ENCODE measurements around the gene EML1. TPM values are rescaled to one million over a fixed set of nuclear protein-coding genes. Genes with fewer than 3 reads are reported as not detected.

Gene EML1
- total RNA-seq, 1 experiment from 2014 or later = 16.1 TPM

DNA sequence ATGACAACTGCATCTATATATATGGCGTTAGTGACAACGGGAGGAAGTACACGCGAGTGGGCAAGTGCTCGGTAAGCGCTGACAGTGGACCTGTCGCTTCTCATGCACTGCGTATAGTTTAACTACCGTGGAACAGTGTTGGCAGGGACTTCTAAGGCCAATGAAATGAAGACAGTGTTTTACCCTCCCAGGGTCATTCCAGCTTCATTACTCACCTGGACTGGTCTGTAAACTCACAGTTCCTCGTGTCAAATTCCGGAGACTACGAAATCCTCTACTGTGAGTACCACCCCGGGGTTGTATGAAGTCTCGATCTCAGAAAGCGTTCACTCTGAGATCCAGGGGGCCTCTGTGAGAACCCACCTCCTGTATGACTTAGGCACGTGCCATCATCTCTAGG, 142.8 kb downstream of the EML1 start:
- Mint-ChIP-seq H3K4me1 (peaks cover 11% of the 10 kb centered on the region), H3K4me3 (no peak overlapping the region), H3K27me3 (ENCODE audit: low read depth) (no peaks in the 10 kb centered on the region), H3K9me3 (no peaks in the 10 kb centered on the region), H3K36me3 (no peaks in the 10 kb centered on the region), H3K27ac (no peak overlapping the region)
- ChIA-PET POLR2A (interaction anchor here (0.7 kb wide), 1 partner anchor 36 kb away, joined by 7 read pairs; no protein-coding TSS in a partner anchor), CTCF (interaction anchor here (1.4 kb wide), 1 partner anchor 11 kb away, joined by 9 read pairs; no protein-coding TSS in a partner anchor)
- DNase-seq (ENCODE audit: low spot score) (no peak), ATAC-seq (no peak)
- TF ChIP-seq NR1H2 (CRISPR knock-in tag; IDR thresholded peaks at IDR 0.05) (no peak), ZSCAN18 (CRISPR knock-in tag; IDR thresholded peaks at IDR 0.05) (no peak), ZNF512 (CRISPR knock-in tag; IDR thresholded peaks at IDR 0.05; ENCODE audit: borderline replicate concordance) (no peak), RORB (CRISPR knock-in tag; IDR thresholded peaks at IDR 0.05) (no peak)
- TF ChIP-seq, protein P1, sequence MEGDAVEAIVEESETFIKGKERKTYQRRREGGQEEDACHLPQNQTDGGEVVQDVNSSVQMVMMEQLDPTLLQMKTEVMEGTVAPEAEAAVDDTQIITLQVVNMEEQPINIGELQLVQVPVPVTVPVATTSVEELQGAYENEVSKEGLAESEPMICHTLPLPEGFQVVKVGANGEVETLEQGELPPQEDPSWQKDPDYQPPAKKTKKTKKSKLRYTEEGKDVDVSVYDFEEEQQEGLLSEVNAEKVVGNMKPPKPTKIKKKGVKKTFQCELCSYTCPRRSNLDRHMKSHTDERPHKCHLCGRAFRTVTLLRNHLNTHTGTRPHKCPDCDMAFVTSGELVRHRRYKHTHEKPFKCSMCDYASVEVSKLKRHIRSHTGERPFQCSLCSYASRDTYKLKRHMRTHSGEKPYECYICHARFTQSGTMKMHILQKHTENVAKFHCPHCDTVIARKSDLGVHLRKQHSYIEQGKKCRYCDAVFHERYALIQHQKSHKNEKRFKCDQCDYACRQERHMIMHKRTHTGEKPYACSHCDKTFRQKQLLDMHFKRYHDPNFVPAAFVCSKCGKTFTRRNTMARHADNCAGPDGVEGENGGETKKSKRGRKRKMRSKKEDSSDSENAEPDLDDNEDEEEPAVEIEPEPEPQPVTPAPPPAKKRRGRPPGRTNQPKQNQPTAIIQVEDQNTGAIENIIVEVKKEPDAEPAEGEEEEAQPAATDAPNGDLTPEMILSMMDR (IDR thresholded peaks at IDR 0.05) = no peak
- TF ChIP-seq, protein P2, sequence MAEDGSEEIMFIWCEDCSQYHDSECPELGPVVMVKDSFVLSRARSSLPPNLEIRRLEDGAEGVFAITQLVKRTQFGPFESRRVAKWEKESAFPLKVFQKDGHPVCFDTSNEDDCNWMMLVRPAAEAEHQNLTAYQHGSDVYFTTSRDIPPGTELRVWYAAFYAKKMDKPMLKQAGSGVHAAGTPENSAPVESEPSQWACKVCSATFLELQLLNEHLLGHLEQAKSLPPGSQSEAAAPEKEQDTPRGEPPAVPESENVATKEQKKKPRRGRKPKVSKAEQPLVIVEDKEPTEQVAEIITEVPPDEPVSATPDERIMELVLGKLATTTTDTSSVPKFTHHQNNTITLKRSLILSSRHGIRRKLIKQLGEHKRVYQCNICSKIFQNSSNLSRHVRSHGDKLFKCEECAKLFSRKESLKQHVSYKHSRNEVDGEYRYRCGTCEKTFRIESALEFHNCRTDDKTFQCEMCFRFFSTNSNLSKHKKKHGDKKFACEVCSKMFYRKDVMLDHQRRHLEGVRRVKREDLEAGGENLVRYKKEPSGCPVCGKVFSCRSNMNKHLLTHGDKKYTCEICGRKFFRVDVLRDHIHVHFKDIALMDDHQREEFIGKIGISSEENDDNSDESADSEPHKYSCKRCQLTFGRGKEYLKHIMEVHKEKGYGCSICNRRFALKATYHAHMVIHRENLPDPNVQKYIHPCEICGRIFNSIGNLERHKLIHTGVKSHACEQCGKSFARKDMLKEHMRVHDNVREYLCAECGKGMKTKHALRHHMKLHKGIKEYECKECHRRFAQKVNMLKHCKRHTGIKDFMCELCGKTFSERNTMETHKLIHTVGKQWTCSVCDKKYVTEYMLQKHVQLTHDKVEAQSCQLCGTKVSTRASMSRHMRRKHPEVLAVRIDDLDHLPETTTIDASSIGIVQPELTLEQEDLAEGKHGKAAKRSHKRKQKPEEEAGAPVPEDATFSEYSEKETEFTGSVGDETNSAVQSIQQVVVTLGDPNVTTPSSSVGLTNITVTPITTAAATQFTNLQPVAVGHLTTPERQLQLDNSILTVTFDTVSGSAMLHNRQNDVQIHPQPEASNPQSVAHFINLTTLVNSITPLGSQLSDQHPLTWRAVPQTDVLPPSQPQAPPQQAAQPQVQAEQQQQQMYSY (CRISPR knock-in tag; IDR thresholded peaks at IDR 0.05) = no peak

GRCh38 chr14:99936738-99937474, 143.7 kb downstream of the EML1 start:
- peak; percentile 37 for ATAC-seq
- no peaks in the 10 kb centered on the region for H3K9me3 Mint-ChIP-seq
- H3K36me3 Mint-ChIP-seq = no peaks in the 10 kb centered on the region
- peaks cover 11% of the 10 kb centered on the region for H3K4me1 Mint-ChIP-seq
- no peak for DNase-seq (ENCODE audit: low spot score)
- H3K27ac Mint-ChIP-seq = peak overlapping the region; percentile 65; the same call in 1 of the 2 replicates
- no peak overlapping the region for H3K4me3 Mint-ChIP-seq
- POLR2A ChIA-PET = no interaction called here
- no peaks in the 10 kb centered on the region for H3K27me3 Mint-ChIP-seq (ENCODE audit: low read depth)
- CTCF ChIA-PET = interaction anchor here (0.6 to 1.4 kb wide), 5 partner anchors 10 to 179 kb away, joined by 3 to 9 read pairs (median 3); no protein-coding TSS in a partner anchor
- TF ChIP-seq, protein P3, sequence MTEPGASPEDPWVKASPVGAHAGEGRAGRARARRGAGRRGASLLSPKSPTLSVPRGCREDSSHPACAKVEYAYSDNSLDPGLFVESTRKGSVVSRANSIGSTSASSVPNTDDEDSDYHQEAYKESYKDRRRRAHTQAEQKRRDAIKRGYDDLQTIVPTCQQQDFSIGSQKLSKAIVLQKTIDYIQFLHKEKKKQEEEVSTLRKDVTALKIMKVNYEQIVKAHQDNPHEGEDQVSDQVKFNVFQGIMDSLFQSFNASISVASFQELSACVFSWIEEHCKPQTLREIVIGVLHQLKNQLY (CRISPR knock-in tag; IDR thresholded peaks at IDR 0.05) = no peak
- TF ChIP-seq, protein P4, sequence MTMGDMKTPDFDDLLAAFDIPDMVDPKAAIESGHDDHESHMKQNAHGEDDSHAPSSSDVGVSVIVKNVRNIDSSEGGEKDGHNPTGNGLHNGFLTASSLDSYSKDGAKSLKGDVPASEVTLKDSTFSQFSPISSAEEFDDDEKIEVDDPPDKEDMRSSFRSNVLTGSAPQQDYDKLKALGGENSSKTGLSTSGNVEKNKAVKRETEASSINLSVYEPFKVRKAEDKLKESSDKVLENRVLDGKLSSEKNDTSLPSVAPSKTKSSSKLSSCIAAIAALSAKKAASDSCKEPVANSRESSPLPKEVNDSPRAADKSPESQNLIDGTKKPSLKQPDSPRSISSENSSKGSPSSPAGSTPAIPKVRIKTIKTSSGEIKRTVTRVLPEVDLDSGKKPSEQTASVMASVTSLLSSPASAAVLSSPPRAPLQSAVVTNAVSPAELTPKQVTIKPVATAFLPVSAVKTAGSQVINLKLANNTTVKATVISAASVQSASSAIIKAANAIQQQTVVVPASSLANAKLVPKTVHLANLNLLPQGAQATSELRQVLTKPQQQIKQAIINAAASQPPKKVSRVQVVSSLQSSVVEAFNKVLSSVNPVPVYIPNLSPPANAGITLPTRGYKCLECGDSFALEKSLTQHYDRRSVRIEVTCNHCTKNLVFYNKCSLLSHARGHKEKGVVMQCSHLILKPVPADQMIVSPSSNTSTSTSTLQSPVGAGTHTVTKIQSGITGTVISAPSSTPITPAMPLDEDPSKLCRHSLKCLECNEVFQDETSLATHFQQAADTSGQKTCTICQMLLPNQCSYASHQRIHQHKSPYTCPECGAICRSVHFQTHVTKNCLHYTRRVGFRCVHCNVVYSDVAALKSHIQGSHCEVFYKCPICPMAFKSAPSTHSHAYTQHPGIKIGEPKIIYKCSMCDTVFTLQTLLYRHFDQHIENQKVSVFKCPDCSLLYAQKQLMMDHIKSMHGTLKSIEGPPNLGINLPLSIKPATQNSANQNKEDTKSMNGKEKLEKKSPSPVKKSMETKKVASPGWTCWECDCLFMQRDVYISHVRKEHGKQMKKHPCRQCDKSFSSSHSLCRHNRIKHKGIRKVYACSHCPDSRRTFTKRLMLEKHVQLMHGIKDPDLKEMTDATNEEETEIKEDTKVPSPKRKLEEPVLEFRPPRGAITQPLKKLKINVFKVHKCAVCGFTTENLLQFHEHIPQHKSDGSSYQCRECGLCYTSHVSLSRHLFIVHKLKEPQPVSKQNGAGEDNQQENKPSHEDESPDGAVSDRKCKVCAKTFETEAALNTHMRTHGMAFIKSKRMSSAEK (CRISPR knock-in tag; IDR thresholded peaks at IDR 0.05; ENCODE audit: borderline replicate concordance) = no peak
- TF ChIP-seq E2F5 (CRISPR knock-in tag; IDR thresholded peaks at IDR 0.05) (no peak), ZBTB43 (CRISPR knock-in tag; IDR thresholded peaks at IDR 0.05) (no peak), CBFB (CRISPR knock-in tag; IDR thresholded peaks at IDR 0.05; ENCODE audit: low read depth) (no peak), EMX1 (CRISPR knock-in tag; IDR thresholded peaks at IDR 0.05) (no peak)
- TF ChIP-seq, protein P1 (IDR thresholded peaks at IDR 0.05) = no peak

Data from WTC11 (cell line).